Measurements from ENCODE around the gene EPAS1. TPM values are rescaled to one million over a fixed set of nuclear protein-coding genes. Genes with fewer than 3 reads are reported as not detected.
A peak's percentile ranks its signal among the peaks of the same experiment; 100 is the strongest.

Gene EPAS1
- total and polyA plus RNA-seq, 2 of the 13 experiments (the other 11 are each of a cell fraction or from before 2014, with no cell fraction given): 47.1 to 182 TPM

GRCh38 chr2:46335391-46336282, 38.4 kb downstream of the EPAS1 start (continued):
- TF ChIP-seq POLR2G (IDR thresholded peaks at IDR 0.05; ENCODE audit: low read depth, low read length) (no peak), ELF4 (CRISPR knock-in tag; IDR thresholded peaks at IDR 0.05; ENCODE audit: borderline replicate concordance) (no peak), SSRP1 (CRISPR knock-in tag; IDR thresholded peaks at IDR 0.05) (no peak), TEAD2 (CRISPR knock-in tag; IDR thresholded peaks at IDR 0.05) (no peak), HOXD1 (CRISPR knock-in tag; IDR thresholded peaks at IDR 0.05) (no peak), ZNF281 (CRISPR knock-in tag; IDR thresholded peaks at IDR 0.05; ENCODE audit: borderline replicate concordance) (0 out of 2 replicates have a peak, but pooled peaks have one; percentile 14), ZSCAN29 (CRISPR knock-in tag; conservative IDR thresholded peaks at IDR 0.05) (no peak)

- H3K4me3 ChIP-seq (replicated peaks in 1 of 3; ENCODE audit: insufficient read depth in 1 of 3, low read depth in 2 of 3, low read length in 3 of 3): no peak overlapping the region
- no peak overlapping the region for H2AFZ ChIP-seq (ENCODE audit: low read length)
- in situ Hi-C loops (cut with HindIII; ENCODE audit: extremely low pct_ligation_motif_present, low pct_unique_long_range_greater_than_20kb) (no loop called here), intact Hi-C loops (cut with micrococcal nuclease; ENCODE audit: unreplicated experiment) (no loop called here)
- H3K79me2 ChIP-seq (ENCODE audit: insufficient read depth, low read length): peaks cover 98% of the 10 kb centered on the region
- H3K27me3 ChIP-seq (ENCODE audit: control insufficient read depth in 1 of 2, insufficient read depth in 2 of 2, low read length in 2 of 2): no peaks in the 10 kb centered on the region
- 79% methylated on average over 4 of the region's 4 CpGs for WGBS (ENCODE audit: low lambda C conversion rate)
- ATAC-seq (peak; percentile 10; the same call in 1 of the 3 replicates), FAIRE-seq (no peak), DNase-seq (ENCODE audit: low spot score) (no peak)
- POLR2A ChIA-PET: interaction anchor here (0.8 to 1.7 kb wide), 3 partner anchors 33 to 345 kb away, joined by 3 to 4 read pairs (median 4); no protein-coding TSS in a partner anchor
- H3K9me3 ChIP-seq (ENCODE audit: low read length): no peaks in the 10 kb centered on the region
- peaks cover 0 to 2% of the 10 kb centered on the region in 2 experiments; a peak in 1 of 5 replicates for H3K36me3 ChIP-seq (replicated peaks in 1 of 2; ENCODE audit: control insufficient read depth in 1 of 2, insufficient read depth in 2 of 2, low read length in 2 of 2)
- peak overlapping the region; percentile 56; the same call in 1 of the 2 replicates for H3K4me2 ChIP-seq (ENCODE audit: low read depth, low read length)
- no peak overlapping the region for H3K27ac ChIP-seq (ENCODE audit: extremely low read length, insufficient read depth, low read length)
- H3K9ac ChIP-seq (ENCODE audit: insufficient read depth, low read depth, low read length): no peak overlapping the region
- BruUV-seq (replicated peaks): no TSS peak
- TF ChIP-seq ZNF83 (CRISPR knock-in tag; IDR thresholded peaks at IDR 0.05; ENCODE audit: borderline replicate concordance) (no peak), SP2 (CRISPR knock-in tag; IDR thresholded peaks at IDR 0.05) (no peak), ZMAT3 (CRISPR knock-in tag; conservative IDR thresholded peaks at IDR 0.05) (no peak), POLR2A (IDR thresholded peaks at IDR 0.05; ENCODE audit: insufficient read depth in 1 of 2, low read depth in 2 of 2, low read length in 2 of 2) (0 out of 4 replicates have a peak, but pooled peaks of 1 of the 2 experiments have one; percentile 19), FOSL2 (CRISPR knock-in tag; IDR thresholded peaks at IDR 0.05) (0 out of 2 replicates have a peak, but pooled peaks have one; percentile 4), TBX2 (CRISPR knock-in tag; IDR thresholded peaks at IDR 0.05; ENCODE audit: borderline replicate concordance) (0 out of 2 replicates have a peak, but pooled peaks have one; percentile 7), ZBTB4 (CRISPR knock-in tag; IDR thresholded peaks at IDR 0.05; ENCODE audit: borderline replicate concordance) (no peak)
- H4K20me1 ChIP-seq (ENCODE audit: insufficient read depth, low read length): peaks cover 90% of the 10 kb centered on the region
- peaks cover 91% of the 10 kb centered on the region for H3K4me1 ChIP-seq (ENCODE audit: insufficient read depth, low read length)
- CTCF ChIA-PET (ENCODE audit: low intra/inter-chr PET ratio, low total read pairs): no interaction called here
Measured at GRCh38 chr2:46336283-46336959, 39.2 kb downstream of the EPAS1 start.
